SH-SY5Y (cell line): ENCODE data around the gene PPP1R2B.

Experiments used
- GATA2 ChIP-seq: IDR thresholded peaks from 2 replicates; pipeline ENCODE4 v1.6.1; 2011; ENCODE audit warnings: mild to moderate bottlenecking, low read depth, low read length
- GATA3 ChIP-seq: IDR thresholded peaks from 2 replicates; pipeline ENCODE4 v1.6.1; 2011; ENCODE audit warnings: low read depth, mild to moderate bottlenecking, low read length, moderate library complexity

GRCh38 chr5:156826150-156826549 is 23.9 kb upstream of the PPP1R2B start:
- TF ChIP-seq GATA2 (no peak), GATA3 (no peak)
